ENCODE results near the gene DUOXA1. TPM values are rescaled to one million over a fixed set of nuclear protein-coding genes. Genes with fewer than 3 reads are reported as not detected.

Gene DUOXA1
- total RNA-seq, 1 donor from 2014 or later = 0.33 TPM

Other genes starting within 250 kb of the DUOXA1 start
- gene TERB2, start 173.2 kb downstream of the DUOXA1 start, total RNA-seq = not detected in 2 replicates
- gene SORD, start 106.7 kb downstream of the DUOXA1 start, total RNA-seq = 15.1 and 15.5 TPM in 2 replicates
- gene DUOX2, start 15.7 kb downstream of the DUOXA1 start, total RNA-seq = not detected in 2 replicates
- gene DUOXA2, start 15.6 kb downstream of the DUOXA1 start, total RNA-seq = not detected in 2 replicates
- 0.11 and 0.39 TPM in 2 replicates for gene DUOX1, start 115 bp upstream of the DUOXA1 start, total RNA-seq
- gene SHF, start 58.1 kb upstream of the DUOXA1 start, total RNA-seq = 5.8 and 8.5 TPM in 2 replicates
- not detected in 2 replicates for gene SLC28A2, start 122.4 kb upstream of the DUOXA1 start, total RNA-seq
- gene GATM, start 248.7 kb upstream of the DUOXA1 start, total RNA-seq = 12.6 and 15.7 TPM in 2 replicates

All from activated B cell treated with CpG ODN at 0.5 μM for 24 hours (primary cell).